Choroid plexus epithelial cell (primary cell): Measurements from ENCODE around the gene CEACAM19.

Source experiments
- DNase-seq: peaks from one replicate; pipeline ENCODE4 v3.0.0-alpha.2; 2010; ENCODE audit warnings: low read depth
- H3K4me3 ChIP-seq: 2 replicates; pipeline ENCODE4 v1.5.1; 2011; ENCODE audit warnings: low read depth, mild to moderate bottlenecking, control low read depth, low read length, moderate library complexity
- CTCF ChIP-seq: conservative IDR thresholded peaks from 2 replicates; pipeline ENCODE4 v1.5.1; 2011; ENCODE audit warnings: low read depth, mild to moderate bottlenecking, control low read depth, inconsistent platforms, low read length, moderate library complexity

The CEACAM19 gene

GRCh38 chr19:44634785-44635184, 36.5 kb upstream of the CEACAM19 start:
- no peak for DNase-seq
- no peak for TF ChIP-seq CTCF
- no peak overlapping the region for H3K4me3 ChIP-seq

- H3K4me3 ChIP-seq: no peak overlapping the region
These were observed 35.5 kb upstream of the CEACAM19 start for GRCh38 chr19:44635581-44636438.

GRCh38 chr19:44636439-44637389, 34.6 kb upstream of the CEACAM19 start:
- TF ChIP-seq CTCF: no peak
- no peak for DNase-seq
- no peak overlapping the region for H3K4me3 ChIP-seq

More at GRCh38 chr19:44635581-44636438, 35.5 kb upstream of the CEACAM19 start:
- TF ChIP-seq CTCF: no peak
- peak; percentile 53 for DNase-seq

GRCh38 chr19:44637390-44637764, 33.9 kb upstream of the CEACAM19 start:
- no peak for TF ChIP-seq CTCF
- DNase-seq: no peak
- H3K4me3 ChIP-seq: no peak overlapping the region

GRCh38 chr19:44640518-44640917, 30.8 kb upstream of the CEACAM19 start:
- no peak overlapping the region for H3K4me3 ChIP-seq
- peak; percentile 31 for DNase-seq
- TF ChIP-seq CTCF: no peak

GRCh38 chr19:44641501-44642265, 29.6 kb upstream of the CEACAM19 start:
- TF ChIP-seq CTCF: no peak
- no peak for DNase-seq
- H3K4me3 ChIP-seq: no peak overlapping the region
